Ovary (tissue), 10 donors: ENCODE data around the gene DPY19L3. TPM values are rescaled to one million over a fixed set of nuclear protein-coding genes. Genes with fewer than 3 reads are reported as not detected.
A peak's percentile ranks its signal among the peaks of the same experiment; 100 is the strongest.

ENCODE experiments used
- DNase-seq, 5 donors: peaks; one replicate each; pipeline ENCODE4 v3.0.0-alpha.2; 2019 to 2020
- H3K27ac ChIP-seq, 2 donors: fragments of 200-600 bp; one replicate each; pipeline versions ENCODE4 v1.5.1 to v1.8.0; 2019 to 2022
- H3K27me3 ChIP-seq: fragments of 200-600 bp; one replicate; pipeline ENCODE4 v1.8.0; 2022
- H3K36me3 ChIP-seq: fragments of 200-600 bp; sonication (generic); one replicate; pipeline ENCODE4 v1.5.1; 2019
- H3K4me1 ChIP-seq: one replicate; pipeline ENCODE4 v1.8.1; 2013; ENCODE audit warnings: mild to moderate bottlenecking, moderate library complexity; ENCODE audit not compliant: insufficient read depth
- H3K4me3 ChIP-seq: fragments of 200-600 bp; sonication (generic); one replicate; pipeline ENCODE4 v1.5.1; 2017
- H3K9me3 ChIP-seq, 2 donors: fragments of 200-600 bp in 1 of 2; sonication (generic) in 1 of 2; one replicate each; pipeline versions ENCODE4 v1.5.1 to v1.8.1; 2013 to 2019; ENCODE audit warnings: mild to moderate bottlenecking in 1 of 2, moderate library complexity in 1 of 2
- EP300 ChIP-seq: sonication (generic); formaldehyde crosslinking; IDR thresholded peaks from one replicate; pipeline ENCODE4 v1.6.1; 2017; ENCODE audit warnings: antibody characterized with exemption
- POLR2A ChIP-seq: fragments of 450-650 bp; IDR thresholded peaks from one replicate; pipeline ENCODE4 v1.6.1; 2017; ENCODE audit warnings: antibody characterized with exemption, mild to moderate bottlenecking, moderate library complexity
- WGBS, 3 donors: extraction: QIAGEN DNeasy Blood & Tissue Kit in 1 of 3; methylation state at CpG; one replicate each; pipeline versions ENCODE4 v1.1.5 to v1.1.7; 2013 to 2017; 5-methylcytosine and 5-hydroxymethylcytosine counted together
- intact Hi-C, 4 donors: fragments of 100-400 bp; cut with DNase I; formaldehyde crosslinking; loops; one replicate each; pipeline versions ENCODE4 v1.11.0 to v1.15.1; 2022 to 2023
- long read RNA-seq, 3 donors: library from polyadenylated mRNA in 2 of 3; unstranded in 2 of 3; transcript quantifications; one replicate each; pipeline ENCODE4 v2.0.0 and lab custom pipeline, GENCODE V29; 2021 to 2026
- polyA plus RNA-seq, 2 donors: library from polyadenylated mRNA; stranded (reverse); fragments of 200-250 nt in 1 of 2; fragments of 350-450 nt in 1 of 2; fragmentation: Illumina TruSeq in 1 of 2; extraction: RNeasy Lipid Tissue Mini Kit (QIAGEN cat#74804) in 1 of 2; gene quantifications; one replicate each; pipeline ENCODE4 v1.2.3, GENCODE V29; 2013 to 2014
- total RNA-seq, 7 donors: library from RNA; depleted of rRNA in 2 of 7; stranded (reverse); fragments of >200 nt in 2 of 7; fragmentation: NEBNext Ultra II Directional in 3 of 7; extraction: Animal tissue kit (Norgen Biotek cat#: 25700) in 3 of 7; gene quantifications; one replicate each; pipeline versions ENCODE4 v1.1.0 to v1.2.4, GENCODE V29; 2016 to 2023
- TF ChIP-seq, protein P1 (sequence below), 3 donors: fragments of 450-650 bp in 2 of 3; fragments of 200-600 bp in 1 of 3; IDR thresholded peaks; one replicate each; pipeline versions ENCODE4 v1.5.1 to v1.8.0; 2016 to 2022; ENCODE audit warnings: antibody characterized with exemption in 3 of 3, mild to moderate bottlenecking in 1 of 3
- donor health status: DM: no; HTN: no; CAD: no; lungs with moderate emphysema.
- donor health status: DM: no; HTN: no; CAD: no.
- donor health status: Bipolar disorder and iron deficiency.
- donor health status: DM: yes; HTN: yes; CAD: no.
- donor health status: DM: no; HTN: no; CAD: no.
- donor health status: DM: yes; HTN: yes; CAD: no.

DPY19L3 gene, protein sequence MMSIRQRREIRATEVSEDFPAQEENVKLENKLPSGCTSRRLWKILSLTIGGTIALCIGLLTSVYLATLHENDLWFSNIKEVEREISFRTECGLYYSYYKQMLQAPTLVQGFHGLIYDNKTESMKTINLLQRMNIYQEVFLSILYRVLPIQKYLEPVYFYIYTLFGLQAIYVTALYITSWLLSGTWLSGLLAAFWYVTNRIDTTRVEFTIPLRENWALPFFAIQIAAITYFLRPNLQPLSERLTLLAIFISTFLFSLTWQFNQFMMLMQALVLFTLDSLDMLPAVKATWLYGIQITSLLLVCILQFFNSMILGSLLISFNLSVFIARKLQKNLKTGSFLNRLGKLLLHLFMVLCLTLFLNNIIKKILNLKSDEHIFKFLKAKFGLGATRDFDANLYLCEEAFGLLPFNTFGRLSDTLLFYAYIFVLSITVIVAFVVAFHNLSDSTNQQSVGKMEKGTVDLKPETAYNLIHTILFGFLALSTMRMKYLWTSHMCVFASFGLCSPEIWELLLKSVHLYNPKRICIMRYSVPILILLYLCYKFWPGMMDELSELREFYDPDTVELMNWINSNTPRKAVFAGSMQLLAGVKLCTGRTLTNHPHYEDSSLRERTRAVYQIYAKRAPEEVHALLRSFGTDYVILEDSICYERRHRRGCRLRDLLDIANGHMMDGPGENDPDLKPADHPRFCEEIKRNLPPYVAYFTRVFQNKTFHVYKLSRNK
- 10 to 100 TPM; 25.3 to 49.8 (median 44.4) TPM for total RNA-seq
- 10 to 100 TPM in 1 of 2 donors, 1 to 10 TPM in 1; 9.6 to 20.1 TPM for polyA plus RNA-seq
- long read RNA-seq, donor 1, partial matches to known transcripts, result 3 of 9 reads
- long read RNA-seq, donor 1, other reads (novel, unspliced or antisense), result 3 of 9 reads
- long read RNA-seq, donor 2, full-length matches to known transcripts, result 4 of 4 reads
- long read RNA-seq, donor 2, partial matches to known transcripts, result 0 of 4 reads
- long read RNA-seq, donor 2, other reads (novel, unspliced or antisense), result 0 of 4 reads
- long read RNA-seq, donor 3, full-length matches to known transcripts, result 8 of 17 reads
- long read RNA-seq, donor 3, partial matches to known transcripts, result 3 of 17 reads
- long read RNA-seq, donor 3, other reads (novel, unspliced or antisense), result 6 of 17 reads

DNA sequence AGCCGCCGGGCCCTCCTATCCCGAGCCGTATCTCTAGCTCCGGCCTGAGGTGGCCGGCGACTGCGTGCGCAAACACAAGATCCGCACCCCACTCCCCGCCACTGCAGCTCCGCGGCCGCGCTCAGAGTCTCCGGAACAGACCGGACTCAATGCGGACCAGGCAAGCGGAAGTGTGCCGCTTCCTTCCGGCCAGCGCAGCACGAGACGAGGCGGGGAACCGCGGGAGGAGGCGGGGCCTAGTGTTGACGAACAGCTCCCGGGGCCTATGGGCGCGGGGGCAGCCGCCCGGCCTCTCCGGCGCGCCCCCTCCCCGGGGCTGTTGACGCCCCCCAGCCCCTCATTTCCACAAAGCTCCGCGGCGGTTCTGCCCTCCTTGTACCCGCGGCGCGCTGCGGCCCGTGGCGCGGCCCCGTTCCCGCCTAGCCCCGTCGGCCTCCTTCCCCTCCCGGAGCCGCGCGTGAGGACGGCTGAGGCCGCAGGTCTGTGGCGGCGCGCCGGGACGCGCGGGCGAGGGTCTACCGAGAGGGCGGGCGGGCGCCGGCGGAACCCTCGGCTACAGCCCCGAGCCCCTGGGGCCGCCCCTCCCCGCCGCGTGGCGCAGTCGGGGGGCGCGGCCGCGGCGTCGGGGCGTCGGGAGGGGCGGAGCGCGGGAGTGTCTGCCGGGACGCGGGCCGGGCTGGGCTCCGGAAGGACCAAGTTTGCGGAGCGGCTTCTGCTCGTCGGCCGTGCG is at the start of gene DPY19L3:
Gene DPY19L3, plus strand, starts transcription at position 340 of the 730 bp plus-strand sequence. CDS start 2,484 bp downstream, outside the sequence.
- H3K27ac ChIP-seq, result peak within 1 kb of the TSS; percentile 91 to 97
- intact Hi-C loops, result loop anchor here in 1 of 4 donors (5.0 kb wide), 1 partner anchor 58 kb away; the partner anchor contains the start of gene ZNF507
- peak within 1 kb of the TSS; percentile 96 for H3K4me3 ChIP-seq
- H3K9me3 ChIP-seq, result no peaks in the 10 kb centered on the region
- no peaks in the 10 kb centered on the region for H3K36me3 ChIP-seq
- WGBS, 3 donors, result 0 to 1% (median 0%) methylated on average over 45 to 104 of the region's 104 CpGs
- no peak for TF ChIP-seq EP300
- peak; percentile 94 for TF ChIP-seq POLR2A
- TF ChIP-seq, protein P1, sequence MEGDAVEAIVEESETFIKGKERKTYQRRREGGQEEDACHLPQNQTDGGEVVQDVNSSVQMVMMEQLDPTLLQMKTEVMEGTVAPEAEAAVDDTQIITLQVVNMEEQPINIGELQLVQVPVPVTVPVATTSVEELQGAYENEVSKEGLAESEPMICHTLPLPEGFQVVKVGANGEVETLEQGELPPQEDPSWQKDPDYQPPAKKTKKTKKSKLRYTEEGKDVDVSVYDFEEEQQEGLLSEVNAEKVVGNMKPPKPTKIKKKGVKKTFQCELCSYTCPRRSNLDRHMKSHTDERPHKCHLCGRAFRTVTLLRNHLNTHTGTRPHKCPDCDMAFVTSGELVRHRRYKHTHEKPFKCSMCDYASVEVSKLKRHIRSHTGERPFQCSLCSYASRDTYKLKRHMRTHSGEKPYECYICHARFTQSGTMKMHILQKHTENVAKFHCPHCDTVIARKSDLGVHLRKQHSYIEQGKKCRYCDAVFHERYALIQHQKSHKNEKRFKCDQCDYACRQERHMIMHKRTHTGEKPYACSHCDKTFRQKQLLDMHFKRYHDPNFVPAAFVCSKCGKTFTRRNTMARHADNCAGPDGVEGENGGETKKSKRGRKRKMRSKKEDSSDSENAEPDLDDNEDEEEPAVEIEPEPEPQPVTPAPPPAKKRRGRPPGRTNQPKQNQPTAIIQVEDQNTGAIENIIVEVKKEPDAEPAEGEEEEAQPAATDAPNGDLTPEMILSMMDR (IDR thresholded peaks at IDR 0.05), result peak in 1 of 3 donors; percentile 13
- no peaks in the 10 kb centered on the region for H3K27me3 ChIP-seq
- H3K4me1 ChIP-seq, result peaks cover 3% of the 10 kb centered on the region
- DNase-seq, result peak; percentile 93 to 97 (median 94)

DNA sequence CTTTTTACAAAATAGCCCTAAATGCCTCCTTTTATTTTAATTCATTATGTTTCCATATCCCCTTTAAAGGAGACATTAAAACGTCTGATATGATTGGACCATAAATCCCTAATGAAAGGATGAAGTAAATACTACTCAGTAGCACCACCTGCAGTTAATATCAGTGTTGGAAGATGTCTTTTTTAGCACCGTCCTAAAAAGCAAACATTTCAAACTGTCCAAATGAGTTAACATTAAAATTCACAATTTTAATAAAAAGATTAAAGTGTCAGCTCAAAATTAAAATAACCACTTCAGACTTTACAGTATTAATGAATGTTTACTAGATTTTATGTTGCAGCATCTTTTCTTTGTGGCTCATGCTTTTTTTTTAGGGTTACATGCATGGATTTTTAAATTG is 47.9 kb upstream of the DPY19L3 start:
- no peak for DNase-seq
- Histone ChIP-seq H3K9me3 (no peaks in the 10 kb centered on the region), H3K27ac (no peak overlapping the region), H3K36me3 (no peaks in the 10 kb centered on the region), H3K4me3 (no peak overlapping the region), H3K27me3 (no peaks in the 10 kb centered on the region), H3K4me1 (no peaks in the 10 kb centered on the region)
- WGBS, 3 donors, result 10 to 12% (median 11%) methylated on average over 2 of the region's 2 CpGs
- intact Hi-C loops, result no loop called here
- TF ChIP-seq, protein P1 (IDR thresholded peaks at IDR 0.05), result no peak
- TF ChIP-seq POLR2A (no peak), EP300 (no peak)

DNA sequence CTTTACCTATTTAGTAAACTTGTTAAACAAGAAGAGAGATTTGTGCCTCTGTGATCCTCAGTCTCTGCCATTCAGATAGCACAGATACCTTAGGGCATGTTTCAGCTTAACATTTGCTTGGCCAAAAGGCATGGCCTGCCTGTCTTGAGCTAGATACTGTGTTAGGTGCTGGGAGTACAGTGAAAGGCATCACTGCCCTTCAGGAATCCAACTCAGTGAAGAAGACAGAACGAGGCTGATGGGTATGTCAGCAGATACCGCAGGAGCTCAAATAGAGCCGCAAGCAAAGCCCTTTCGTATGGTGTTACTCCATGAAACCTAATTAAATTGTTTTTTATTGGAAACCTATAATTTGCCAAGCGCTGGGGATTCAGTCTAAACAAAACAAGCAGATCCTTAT is 47.2 kb upstream of the DPY19L3 start:
- TF ChIP-seq EP300, result no peak
- no peak for TF ChIP-seq POLR2A
- TF ChIP-seq, protein P1 (IDR thresholded peaks at IDR 0.05), result no peak
- Histone ChIP-seq H3K36me3 (no peaks in the 10 kb centered on the region), H3K9me3 (no peaks in the 10 kb centered on the region), H3K4me3 (no peak overlapping the region), H3K4me1 (no peaks in the 10 kb centered on the region), H3K27me3 (no peaks in the 10 kb centered on the region), H3K27ac (no peak overlapping the region)
- 95 to 96% (median 95%) methylated on average over 5 of the region's 5 CpGs for whole genome bisulfite sequencing, 3 donors
- no peak for DNase-seq
- intact Hi-C loops, result no loop called here
